GM23338 (cell line): Measurements from ENCODE around the gene LIN54. TPM values are rescaled to one million over a fixed set of nuclear protein-coding genes. Genes with fewer than 3 reads are reported as not detected.

ENCODE experiments used
- ATAC-seq: fragments of 200-7000 bp; cut with Tn5 transposase; 3 replicates; pipeline ENCODE4 v1.9.1; 2020
- DNase-seq: peaks from one replicate; pipeline ENCODE4 v3.0.0-alpha.2; 2015; ENCODE audit warnings: low spot score
- H2AFZ ChIP-seq: fragments of 200-600 bp; sonication (generic); 2 replicates; pipeline ENCODE4 v1.8.0; 2016; ENCODE audit warnings: antibody characterized with exemption, mild to moderate bottlenecking, moderate library complexity
- H3F3A ChIP-seq: fragments of 200-600 bp; sonication (generic); replicated peaks from 2 replicates; pipeline ENCODE4 v1.8.0; 2017; ENCODE audit warnings: antibody characterized with exemption, mixed run types, low read depth
- H3K27ac ChIP-seq: fragments of 200-600 bp; sonication (generic); 2 replicates; pipeline ENCODE4 v1.6.1; 2016; ENCODE audit warnings: low read depth
- H3K27me3 ChIP-seq: fragments of 200-600 bp; sonication (generic); 2 replicates; pipeline ENCODE4 v1.8.0; 2016; ENCODE audit warnings: mild to moderate bottlenecking, mixed run types, moderate library complexity; ENCODE audit not compliant: insufficient read depth
- H3K36me3 ChIP-seq: fragments of 200-600 bp; sonication (generic); 2 replicates; pipeline ENCODE4 v1.8.0; 2016; ENCODE audit warnings: mild to moderate bottlenecking; ENCODE audit not compliant: insufficient read depth
- H3K4me1 ChIP-seq: fragments of 200-600 bp; sonication (generic); 2 replicates; pipeline ENCODE4 v1.8.0; 2016; ENCODE audit warnings: mild to moderate bottlenecking, moderate library complexity; ENCODE audit not compliant: insufficient read depth
- H3K4me2 ChIP-seq: fragments of 200-600 bp; sonication (generic); 2 replicates; pipeline ENCODE4 v1.7.1; 2017; ENCODE audit warnings: mixed run types
- H3K4me3 ChIP-seq: fragments of 200-600 bp; sonication (generic); 2 replicates; pipeline ENCODE4 v1.6.1; 2016; ENCODE audit warnings: mixed run types
- H3K79me2 ChIP-seq: fragments of 200-600 bp; sonication (generic); replicated peaks from 2 replicates; pipeline ENCODE4 v1.8.0; 2017; ENCODE audit warnings: mild to moderate bottlenecking; ENCODE audit not compliant: insufficient read depth
- H3K9me2 ChIP-seq: fragments of 200-600 bp; sonication (generic); 2 replicates; pipeline ENCODE4 v1.8.0; 2017; ENCODE audit not compliant: insufficient read depth
- H4K20me1 ChIP-seq: fragments of 200-600 bp; sonication (generic); replicated peaks from 2 replicates; pipeline ENCODE4 v1.8.0; 2017; ENCODE audit warnings: mild to moderate bottlenecking; ENCODE audit not compliant: insufficient read depth
- H3K27ac Mint-ChIP-seq: 2 replicates; pipeline ENCODE4 v1.8.0; 2020; ENCODE audit warnings: inconsistent platforms, mild to moderate bottlenecking, moderate library complexity, mixed read lengths
- H3K27me3 Mint-ChIP-seq: 3 replicates; pipeline ENCODE4 v1.8.0; 2022; ENCODE audit warnings: low read depth, mild to moderate bottlenecking, moderate library complexity, mixed read lengths, inconsistent platforms; ENCODE audit not compliant: insufficient read depth, poor library complexity
- H3K36me3 Mint-ChIP-seq: 3 replicates; pipeline ENCODE4 v1.8.0; 2021; ENCODE audit warnings: low read depth, mild to moderate bottlenecking, inconsistent platforms, moderate library complexity, mixed read lengths
- H3K4me1 Mint-ChIP-seq: 3 replicates; pipeline ENCODE4 v1.8.0; 2020; ENCODE audit warnings: mild to moderate bottlenecking, inconsistent platforms, mixed read lengths
- H3K4me3 Mint-ChIP-seq: 3 replicates; pipeline ENCODE4 v1.8.0; 2021; ENCODE audit warnings: moderate library complexity, mild to moderate bottlenecking, inconsistent platforms, mixed read lengths
- H3K9me3 Mint-ChIP-seq: 3 replicates; pipeline ENCODE4 v1.8.0; 2020; ENCODE audit warnings: moderate library complexity, mild to moderate bottlenecking, inconsistent platforms, mixed read lengths
- CREB1 ChIP-seq: fragments of 250-450 bp; sonication (Bioruptor Pico); IDR thresholded peaks from 2 replicates; pipeline ENCODE4 v1.5.0; 2020; ENCODE audit warnings: low read depth, mild to moderate bottlenecking, moderate library complexity
- CTCF ChIP-seq, 2 experiments: fragments of 200-600 bp in 1 of 2; sonication (generic) in 1 of 2; conservative IDR thresholded peaks; 2 replicates each; pipeline versions ENCODE4 v1.5.1 to v1.6.1; 2016 to 2017; ENCODE audit warnings: antibody characterized with exemption in 2 of 2, low read depth in 2 of 2, mild to moderate bottlenecking in 2 of 2, moderate library complexity in 1 of 2
- ETS1 ChIP-seq: IDR thresholded peaks from 2 replicates; pipeline ENCODE4 v1.6.1; 2016; ENCODE audit warnings: antibody characterized with exemption
- EZH2 ChIP-seq: fragments of 200-600 bp; sonication (generic); IDR thresholded peaks from one replicate; pipeline ENCODE4 v1.8.0; 2017; ENCODE audit warnings: antibody characterized with exemption, mild to moderate bottlenecking, low read depth; ENCODE audit not compliant: unreplicated experiment
- EZH2phosphoT487 ChIP-seq: fragments of 200-600 bp; sonication (generic); IDR thresholded peaks from one replicate; pipeline ENCODE4 v1.8.1; 2018; ENCODE audit warnings: antibody characterized with exemption; ENCODE audit not compliant: unreplicated experiment
- JUNB ChIP-seq: IDR thresholded peaks from one replicate; pipeline ENCODE4 v1.6.1; 2016; ENCODE audit warnings: antibody characterized with exemption; ENCODE audit not compliant: unreplicated experiment
- NANOG ChIP-seq: IDR thresholded peaks from 2 replicates; pipeline ENCODE4 v1.6.1; 2016; ENCODE audit warnings: antibody characterized with exemption, borderline replicate concordance
- POLR2AphosphoS5 ChIP-seq: IDR thresholded peaks from 2 replicates; pipeline ENCODE4 v1.6.1; 2016; ENCODE audit warnings: antibody characterized with exemption, low read depth
- REST ChIP-seq: IDR thresholded peaks from one replicate; pipeline ENCODE4 v1.6.1; 2018; ENCODE audit warnings: antibody characterized with exemption; ENCODE audit not compliant: unreplicated experiment
- STAT1 ChIP-seq: IDR thresholded peaks from one replicate; pipeline ENCODE4 v1.6.1; 2016; ENCODE audit warnings: antibody characterized with exemption; ENCODE audit not compliant: unreplicated experiment
- ZNF114 ChIP-seq: fragments of 250-450 bp; sonication (Bioruptor Pico); IDR thresholded peaks from 2 replicates; pipeline ENCODE4 v1.5.0; 2020; ENCODE audit warnings: mild to moderate bottlenecking, moderate library complexity
- ZNF331 ChIP-seq: fragments of 250-450 bp; sonication (Bioruptor Pico); IDR thresholded peaks from 2 replicates; pipeline ENCODE4 v1.5.0; 2020; ENCODE audit warnings: low read depth, mild to moderate bottlenecking, moderate library complexity
- ZNF462 ChIP-seq: fragments of 250-450 bp; sonication (Bioruptor Pico); IDR thresholded peaks from 2 replicates; pipeline ENCODE4 v1.5.0; 2020; ENCODE audit warnings: mild to moderate bottlenecking, moderate library complexity
- polyA plus RNA-seq: library from polyadenylated mRNA; unstranded; fragments of >200 nt; fragmentation: Nextera tagmentation; extraction: Ambion mirVana; gene quantifications from 2 replicates; pipeline ENCODE4 v1.2.1, GENCODE V29; 2016
- total RNA-seq: library from RNA; depleted of rRNA; stranded (reverse); fragments of >200 nt; shearing (Covaris generic); gene quantifications from 2 replicates; pipeline ENCODE4 v1.2.3, GENCODE V29; 2014

LIN54 gene
- total and polyA plus RNA-seq, 2 experiments from 2014 or later: 4.0 to 11.2 TPM

- H3K36me3 ChIP-seq: no peaks in the 10 kb centered on the region
- H3F3A ChIP-seq: no peaks in the 10 kb centered on the region
- no peaks in the 10 kb centered on the region for H3K9me2 ChIP-seq
- Mint-ChIP-seq H3K27me3 (no peaks in the 10 kb centered on the region), H3K4me1 (peaks cover 4% of the 10 kb centered on the region; the same call in 2 of the 3 replicates), H3K36me3 (0 out of 3 replicates have a peak, but pooled peaks cover 5% of the 10 kb centered on the region), H3K27ac (no peak overlapping the region), H3K4me3 (no peak overlapping the region), H3K9me3 (no peaks in the 10 kb centered on the region)
- no peaks in the 10 kb centered on the region for H3K27me3 ChIP-seq
- no peak overlapping the region for H3K4me2 ChIP-seq
- DNase-seq: no peak
- no peak for ATAC-seq
- no peak overlapping the region for H3K27ac ChIP-seq
- TF ChIP-seq POLR2AphosphoS5: no peak
- TF ChIP-seq STAT1: no peak
- TF ChIP-seq CTCF (conservative IDR thresholded peaks at IDR 0.05; ENCODE audit: low read depth in 2 of 2): no peak
- no peak for TF ChIP-seq EZH2
- no peak for TF ChIP-seq REST
- TF ChIP-seq EZH2phosphoT487: no peak
- TF ChIP-seq CREB1 (CRISPR knock-in tag): no peak
- TF ChIP-seq JUNB: no peak
- TF ChIP-seq ETS1: no peak
- no peak for TF ChIP-seq ZNF462 (CRISPR knock-in tag)
- TF ChIP-seq NANOG: no peak
- TF ChIP-seq ZNF331 (CRISPR knock-in tag): no peak
- no peak for TF ChIP-seq ZNF114 (CRISPR knock-in tag)
- H3K4me1 ChIP-seq: peaks cover 12% of the 10 kb centered on the region
- H3K79me2 ChIP-seq: peaks cover 99% of the 10 kb centered on the region
- peaks cover 25% of the 10 kb centered on the region for H4K20me1 ChIP-seq
- H2AFZ ChIP-seq: no peak overlapping the region
- H3K4me3 ChIP-seq: no peak overlapping the region
Observed at GRCh38 chr4:82885410-82885809, 125.2 kb downstream of the LIN54 start.
